Renal cortex interstitium (tissue), 11 donors: Measurements from ENCODE around the gene KAT2A. TPM values are rescaled to one million over a fixed set of nuclear protein-coding genes. Genes with fewer than 3 reads are reported as not detected.
"Not testable (repeated sequence)": the region's sequence is repeated elsewhere in the genome, so short reads cannot be mapped to it uniquely, and the experiment has no call there.

Experiments used
- DNase-seq, 11 donors: peaks; one replicate each; pipeline ENCODE4 v3.0.0-alpha.2; 2013; ENCODE audit warnings: low read depth in 9 of 11, low spot score in 4 of 11; ENCODE audit errors: extremely low read depth in 1 of 11
- polyA plus RNA-seq, 3 donors: library from polyadenylated mRNA; unstranded; fragments of 120-200 nt; gene quantifications; one replicate each; pipeline ENCODE4 v1.2.1, GENCODE V29; 2013; ENCODE audit not compliant: insufficient read length in 3 of 3

Gene KAT2A
- polyA plus RNA-seq, 3 donors: 57.5 to 81.7 (median 70.9) TPM

- DNase-seq: no peak
Observed at GRCh38 chr17:42141382-42141781, 20.2 kb upstream of the KAT2A start.

DNA sequence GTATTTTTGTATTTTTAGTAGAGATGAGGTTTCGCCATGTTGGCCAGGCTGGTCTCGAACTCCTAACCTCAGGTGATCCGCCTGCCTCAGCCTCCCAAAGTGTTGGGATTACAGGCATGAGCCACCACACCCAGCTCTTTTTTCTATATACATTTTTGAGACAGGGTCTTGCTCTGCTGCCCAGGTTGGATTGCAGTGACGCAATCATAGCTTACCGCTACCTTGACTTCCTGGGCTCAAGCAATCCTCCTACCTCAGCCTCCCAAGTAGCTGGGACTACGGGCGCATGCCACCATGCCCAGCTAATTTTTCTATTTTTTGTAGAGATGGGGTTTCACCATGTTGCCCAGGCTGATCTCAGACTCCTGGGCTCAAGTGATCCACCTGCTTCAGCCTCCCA lies 19.5 kb upstream of the KAT2A start:
- not testable (repeated sequence) for DNase-seq

GRCh38 chr17:42138749-42139492 lies 17.8 kb upstream of the KAT2A start:
- no peak for DNase-seq

DNA sequence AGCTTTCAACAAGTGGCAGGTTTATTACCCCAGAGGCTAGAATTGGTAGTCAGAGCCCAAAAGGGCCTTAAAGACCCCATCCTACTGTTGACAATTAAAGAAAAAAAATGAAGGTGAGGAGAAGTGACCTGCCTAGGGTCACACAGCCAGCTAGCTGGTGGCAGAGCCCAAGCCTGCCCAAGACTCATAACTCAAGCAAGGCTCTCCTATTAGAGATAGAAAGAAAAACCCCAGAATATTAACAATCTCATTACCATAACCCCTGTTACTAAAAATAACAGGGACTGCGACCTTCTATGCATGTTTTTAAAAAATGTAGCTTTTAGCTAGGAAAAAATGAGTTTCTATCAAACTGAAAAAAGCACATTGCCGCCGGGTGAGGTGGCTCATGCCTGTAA lies 15.5 kb upstream of the KAT2A start:
- no peak for DNase-seq

- DNase-seq: peak in 2 of 11 donors; percentile 39 to 46
Observed at GRCh38 chr17:42135664-42136653, 14.8 kb upstream of the KAT2A start.

GRCh38 chr17:42135151-42135550 lies 14.0 kb upstream of the KAT2A start:
- no peak for DNase-seq

GRCh38 chr17:42133461-42134041 lies 12.4 kb upstream of the KAT2A start:
- DNase-seq: no peak

DNA sequence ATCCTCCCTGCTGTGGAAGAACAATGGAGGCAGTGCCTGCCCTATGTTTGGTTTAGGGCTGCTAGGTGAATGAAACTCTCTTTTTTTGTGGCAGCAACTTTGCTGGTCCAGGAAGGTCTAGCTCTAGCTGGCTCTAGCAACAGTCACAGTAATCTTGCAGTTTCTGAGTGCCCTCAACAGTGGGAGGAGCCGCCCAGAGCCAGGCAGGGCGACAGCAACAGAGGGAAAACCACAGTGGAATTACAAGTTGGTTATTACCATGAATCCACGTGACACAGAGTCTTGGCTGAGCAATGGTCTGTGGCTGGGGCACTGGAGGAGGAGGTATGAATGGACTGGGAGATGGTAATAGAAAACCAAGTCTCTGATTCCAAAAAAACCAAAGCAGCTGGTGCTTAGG lies 11.8 kb upstream of the KAT2A start:
- peak in 3 of 11 donors; percentile 42 to 59 (median 56) for DNase-seq

GRCh38 chr17:42131981-42132432 lies 10.8 kb upstream of the KAT2A start:
- DNase-seq: no peak

GRCh38 chr17:42131232-42131631 lies 10.1 kb upstream of the KAT2A start:
- DNase-seq: no peak

- no peak for DNase-seq
Observed at GRCh38 chr17:42130310-42130936, 9.3 kb upstream of the KAT2A start.

DNA sequence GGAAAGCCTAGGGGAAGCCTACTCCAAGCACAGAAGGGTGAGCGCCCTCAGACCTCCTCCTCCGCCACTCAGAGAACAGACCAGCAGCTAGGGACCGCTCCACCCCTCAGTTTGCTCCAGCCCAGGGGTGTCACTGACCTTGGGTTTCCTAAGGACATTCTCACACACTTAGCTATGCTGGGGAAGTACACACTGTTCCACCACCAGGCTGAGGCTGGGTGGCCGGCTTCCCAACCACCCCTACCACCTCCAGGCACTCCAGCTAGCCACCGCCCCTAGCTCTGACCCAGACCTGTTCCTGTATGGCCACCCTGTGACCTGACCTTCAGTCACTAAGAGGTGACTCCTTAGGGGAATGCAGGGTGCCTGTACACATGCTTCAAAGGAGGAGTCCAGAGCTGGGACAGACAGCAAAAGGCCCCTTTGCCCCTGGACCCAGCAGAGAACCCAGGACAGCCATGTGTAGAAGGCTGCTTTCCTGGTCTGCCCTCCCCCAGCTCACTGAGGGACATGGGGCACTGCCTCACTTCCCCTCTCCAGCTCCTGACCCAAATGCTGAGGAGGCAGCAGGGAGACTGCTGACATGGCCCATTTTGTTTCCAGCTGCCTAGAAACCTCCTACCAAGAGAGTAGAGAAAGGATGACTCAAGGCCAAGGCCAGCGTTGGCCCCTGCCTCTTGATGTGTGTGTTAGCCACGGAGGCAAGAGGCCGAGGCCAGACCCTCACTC lies 8.1 kb upstream of the KAT2A start:
- no peak for DNase-seq

- no peak for DNase-seq
Observed at GRCh38 chr17:42127414-42127813, 6.2 kb upstream of the KAT2A start.

DNA sequence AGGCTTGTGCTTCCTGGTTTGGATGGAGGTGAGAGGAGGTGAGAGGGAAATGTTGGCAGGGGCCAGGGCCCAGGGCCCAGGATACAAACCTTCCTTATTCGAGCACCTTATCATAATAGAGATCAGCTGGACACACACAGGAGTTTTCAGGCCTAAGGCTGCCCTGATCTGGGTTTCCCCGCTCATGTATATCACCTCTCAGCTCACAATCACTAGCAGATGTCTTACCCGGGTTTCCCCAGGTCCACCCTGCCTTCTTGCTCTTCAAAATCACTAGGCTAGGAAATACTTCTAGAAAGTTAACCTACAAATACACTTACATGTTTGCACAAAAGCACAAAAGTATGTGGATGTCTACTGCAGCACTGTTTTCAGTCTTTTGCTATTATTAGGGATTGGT lies 5.7 kb upstream of the KAT2A start:
- no peak for DNase-seq

DNA sequence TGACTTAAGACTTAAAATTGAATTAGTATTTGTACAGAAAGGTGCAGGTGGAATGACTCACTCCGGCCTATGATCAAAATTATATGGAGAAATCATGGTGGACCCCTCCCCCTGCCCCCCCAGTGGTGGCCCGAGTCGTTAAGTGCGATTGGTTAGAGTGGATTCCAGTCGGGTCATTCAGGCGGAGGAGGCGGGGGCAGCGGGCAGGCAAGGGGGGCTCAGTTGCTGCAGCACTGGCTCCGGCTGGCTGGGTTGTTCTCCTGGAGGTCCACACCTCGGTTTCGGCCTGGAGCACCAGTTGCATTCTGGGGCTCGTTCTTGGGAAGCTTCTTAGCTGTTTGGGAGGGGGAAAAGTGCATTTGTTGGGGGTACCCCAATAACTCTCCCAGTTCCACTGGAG lies 4.4 kb upstream of the KAT2A start:
- no peak for DNase-seq

DNA sequence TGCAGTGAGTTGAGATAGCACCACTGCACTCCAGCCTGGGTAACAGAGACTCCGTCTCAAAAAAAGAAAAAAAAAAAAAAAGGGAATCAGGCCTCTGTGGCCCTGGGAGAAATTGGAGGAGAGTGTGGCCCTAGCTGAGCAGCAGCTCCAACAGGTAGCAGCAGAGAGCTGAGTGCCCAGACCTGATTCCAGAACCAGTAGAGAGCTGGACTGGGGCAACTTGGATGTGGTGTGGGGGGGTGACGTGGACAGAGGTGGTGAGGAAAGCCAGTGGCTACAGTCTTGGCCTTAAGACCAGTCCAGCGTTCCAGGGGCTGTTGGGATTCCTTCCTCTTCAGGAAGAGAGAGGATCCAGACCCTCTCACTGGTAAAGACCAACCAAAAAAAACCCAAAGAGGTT lies 3.1 kb upstream of the KAT2A start:
- no peak for DNase-seq

- DNase-seq: no peak
Observed at GRCh38 chr17:42122371-42123303, 1.5 kb upstream of the KAT2A start, which contains the start of gene HSPB9. Gene HSPB9, plus strand, starts transcription at chr17:42122804. Its CDS starts 47 bp downstream, at chr17:42122851.
